Measurements from ENCODE around the gene CATSPER4. TPM values are rescaled to one million over a fixed set of nuclear protein-coding genes. Genes with fewer than 3 reads are reported as not detected.

Gene CATSPER4
- total RNA-seq, result not detected in 2 replicates

GRCh38 chr1:26190373-26190987 lies at the start of gene CATSPER4:
Gene CATSPER4, plus strand, starts transcription at chr1:26190602. Its CDS starts 26 bp downstream, at chr1:26190628.

GRCh38 chr1:26158908-26159742 lies 31.3 kb upstream of the CATSPER4 start, which contains the start of gene FAM110D:
Gene FAM110D, plus strand, starts transcription at chr1:26159079. Its CDS starts 2,213 bp downstream, at chr1:26161292.

GRCh38 chr1:26168410-26169197 lies 21.8 kb upstream of the CATSPER4 start, which contains the start of gene C1orf232:
Gene C1orf232, minus strand, starts transcription at chr1:26168963. Its CDS starts 464 bp downstream, at chr1:26168499.

GRCh38 chr1:26169669-26170471 lies 20.5 kb upstream of the CATSPER4 start, which contains the start of gene ZNF593:
Gene ZNF593, plus strand, starts transcription at chr1:26169908. Its CDS starts 76 bp downstream, at chr1:26169984.

GRCh38 chr1:26171084-26172072 lies 19.0 kb upstream of the CATSPER4 start, which contains the start of gene ZNF593OS:
Gene ZNF593OS, minus strand, starts transcription at chr1:26171832. Its CDS starts 171 bp downstream, at chr1:26171661.

GRCh38 chr1:26177182-26177684 lies 13.2 kb upstream of the CATSPER4 start, which contains the start of gene CNKSR1:
Gene CNKSR1, plus strand, starts transcription at chr1:26177491. Its CDS starts 57 bp downstream, at chr1:26177548.

GRCh38 chr1:26233903-26234643 lies 43.7 kb downstream of the CATSPER4 start, which contains the start of gene CEP85:
Gene CEP85, plus strand, starts transcription at chr1:26234200. Its CDS starts 5,584 bp downstream, at chr1:26239784.

Other genes starting within 250 kb of the CATSPER4 start
- gene PAFAH2, start 192.5 kb upstream of the CATSPER4 start, total RNA-seq, result 6.6 and 8.3 TPM in 2 replicates
- gene EXTL1, start 168.8 kb upstream of the CATSPER4 start, total RNA-seq, result 0.52 and 0.56 TPM in 2 replicates
- not detected in 2 replicates for gene SLC30A2, start 144.5 kb upstream of the CATSPER4 start, total RNA-seq
- gene TRIM63, start 123.0 kb upstream of the CATSPER4 start, total RNA-seq, result not detected in 2 replicates
- gene PDIK1L, start 78.8 kb upstream of the CATSPER4 start, total RNA-seq, result 2.7 and 5.9 TPM in 2 replicates
- gene FAM110D, start 31.5 kb upstream of the CATSPER4 start, total RNA-seq, result under 0.01 TPM in 1 of 2 replicates, not detected in the other
- not detected in 2 replicates for gene C1orf232, start 21.6 kb upstream of the CATSPER4 start, total RNA-seq
- 36.7 and 51.8 TPM in 2 replicates for gene ZNF593, start 20.7 kb upstream of the CATSPER4 start, total RNA-seq
- not detected in 2 replicates for gene ZNF593OS, start 18.8 kb upstream of the CATSPER4 start, total RNA-seq
- 0.52 TPM in 1 of 2 replicates, not detected in the other for gene CNKSR1, start 13.1 kb upstream of the CATSPER4 start, total RNA-seq
- 4.6 and 5.4 TPM in 2 replicates for gene CEP85, start 43.6 kb downstream of the CATSPER4 start, total RNA-seq
- gene SH3BGRL3, start 89.5 kb downstream of the CATSPER4 start, total RNA-seq, result 89.3 and 181 TPM in 2 replicates
- gene UBXN11, start 116.0 kb downstream of the CATSPER4 start, total RNA-seq, result 2.7 and 7.5 TPM in 2 replicates
- not detected in 2 replicates for gene CD52, start 127.4 kb downstream of the CATSPER4 start, total RNA-seq
- 0.26 TPM in 1 of 2 replicates, not detected in the other for gene CRYBG2, start 163.5 kb downstream of the CATSPER4 start, total RNA-seq
- gene ZNF683, start 182.1 kb downstream of the CATSPER4 start, total RNA-seq, result not detected in 2 replicates
- gene LIN28A, start 220.2 kb downstream of the CATSPER4 start, total RNA-seq, result not detected in 2 replicates
- 27.9 and 44.2 TPM in 2 replicates for gene DHDDS, start 241.7 kb downstream of the CATSPER4 start, total RNA-seq